Measurements from ENCODE around the gene CHRM5.

DNA sequence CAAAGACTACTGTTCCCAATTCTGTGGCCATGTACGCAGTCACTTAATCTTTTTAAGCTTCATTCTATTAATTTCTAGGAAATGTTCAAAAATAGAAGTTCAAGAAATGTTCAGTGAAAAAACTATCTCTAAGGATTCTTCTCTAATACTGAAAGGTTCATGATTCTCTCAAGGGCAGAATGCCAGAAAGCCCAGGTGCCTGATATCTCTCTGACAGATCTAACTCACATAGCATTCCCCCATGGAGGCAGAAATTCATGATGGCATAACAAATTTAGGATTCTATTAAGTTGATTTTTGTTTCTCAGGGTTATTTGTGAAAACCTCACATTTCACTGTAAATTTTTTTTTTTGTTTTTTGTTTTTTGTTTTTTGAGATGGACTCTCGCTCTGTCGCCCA is 17.5 kb downstream of the CHRM5 start:
- TF ChIP-seq, protein P1, sequence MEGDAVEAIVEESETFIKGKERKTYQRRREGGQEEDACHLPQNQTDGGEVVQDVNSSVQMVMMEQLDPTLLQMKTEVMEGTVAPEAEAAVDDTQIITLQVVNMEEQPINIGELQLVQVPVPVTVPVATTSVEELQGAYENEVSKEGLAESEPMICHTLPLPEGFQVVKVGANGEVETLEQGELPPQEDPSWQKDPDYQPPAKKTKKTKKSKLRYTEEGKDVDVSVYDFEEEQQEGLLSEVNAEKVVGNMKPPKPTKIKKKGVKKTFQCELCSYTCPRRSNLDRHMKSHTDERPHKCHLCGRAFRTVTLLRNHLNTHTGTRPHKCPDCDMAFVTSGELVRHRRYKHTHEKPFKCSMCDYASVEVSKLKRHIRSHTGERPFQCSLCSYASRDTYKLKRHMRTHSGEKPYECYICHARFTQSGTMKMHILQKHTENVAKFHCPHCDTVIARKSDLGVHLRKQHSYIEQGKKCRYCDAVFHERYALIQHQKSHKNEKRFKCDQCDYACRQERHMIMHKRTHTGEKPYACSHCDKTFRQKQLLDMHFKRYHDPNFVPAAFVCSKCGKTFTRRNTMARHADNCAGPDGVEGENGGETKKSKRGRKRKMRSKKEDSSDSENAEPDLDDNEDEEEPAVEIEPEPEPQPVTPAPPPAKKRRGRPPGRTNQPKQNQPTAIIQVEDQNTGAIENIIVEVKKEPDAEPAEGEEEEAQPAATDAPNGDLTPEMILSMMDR (IDR thresholded peaks at IDR 0.05): no peak
- TF ChIP-seq POLR2AphosphoS5 (IDR thresholded peaks at IDR 0.05) (no peak), POLR2A (IDR thresholded peaks at IDR 0.05) (no peak)

Measured in prostate gland (tissue), 2 donors.